Colon (tissue), 2 donors: ENCODE data around the gene DTWD1.
"Not testable (repeated sequence)": the region's sequence is repeated elsewhere in the genome, so short reads cannot be mapped to it uniquely, and the experiment has no call there.

ENCODE experiments used
- FAIRE-seq: peaks from 2 replicates; lab custom pipeline; 2012; peaks lifted over from hg19 to GRCh38; lab: Jason Lieb, UNC
- donor health status: control.
- donor health status: control.

DTWD1 gene

GRCh38 chr15:49645941-49646340 lies 25.1 kb downstream of the DTWD1 start:
- FAIRE-seq = no peak

DNA sequence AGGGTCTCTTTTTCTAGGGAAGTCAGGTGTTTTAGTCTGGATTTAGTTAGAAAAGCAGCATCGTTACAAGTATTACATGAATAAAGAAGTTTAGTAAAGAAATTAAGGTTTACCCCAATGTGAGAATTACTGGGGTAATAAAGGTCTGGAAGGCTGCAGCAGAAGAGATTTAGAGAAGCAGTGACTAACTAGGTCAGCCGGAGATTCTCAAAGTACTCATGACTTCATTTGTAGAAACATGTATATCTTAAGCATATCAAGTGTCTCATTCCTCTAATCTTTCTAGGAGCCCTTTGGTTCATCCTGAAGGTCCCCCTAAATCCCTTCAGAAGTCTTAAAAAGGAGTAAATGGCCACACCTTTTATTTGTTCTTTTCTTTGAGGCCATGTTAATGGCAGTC lies 26.0 kb downstream of the DTWD1 start:
- no peak for FAIRE-seq

- FAIRE-seq = no peak
Observed at GRCh38 chr15:49649987-49650386, 29.1 kb downstream of the DTWD1 start.

DNA sequence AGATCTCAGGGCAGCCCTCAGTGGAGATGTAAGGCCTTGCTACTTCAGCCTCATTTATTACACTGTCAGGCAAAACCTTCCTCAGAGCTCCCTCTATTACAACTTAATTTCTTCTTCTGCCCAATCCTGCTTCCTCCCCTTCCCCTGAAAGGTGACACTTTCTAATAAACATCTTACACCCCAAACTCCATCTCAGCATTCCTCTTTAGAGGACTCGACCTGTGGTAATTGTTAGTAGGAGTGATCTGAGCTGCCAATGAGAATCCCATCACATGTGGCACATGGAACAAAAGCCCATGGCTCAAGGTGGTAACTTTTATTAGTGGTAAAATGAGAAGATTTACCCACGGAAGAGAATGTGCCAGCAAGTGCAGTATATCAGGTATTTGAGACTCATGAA lies 29.8 kb downstream of the DTWD1 start:
- no peak for FAIRE-seq

DNA sequence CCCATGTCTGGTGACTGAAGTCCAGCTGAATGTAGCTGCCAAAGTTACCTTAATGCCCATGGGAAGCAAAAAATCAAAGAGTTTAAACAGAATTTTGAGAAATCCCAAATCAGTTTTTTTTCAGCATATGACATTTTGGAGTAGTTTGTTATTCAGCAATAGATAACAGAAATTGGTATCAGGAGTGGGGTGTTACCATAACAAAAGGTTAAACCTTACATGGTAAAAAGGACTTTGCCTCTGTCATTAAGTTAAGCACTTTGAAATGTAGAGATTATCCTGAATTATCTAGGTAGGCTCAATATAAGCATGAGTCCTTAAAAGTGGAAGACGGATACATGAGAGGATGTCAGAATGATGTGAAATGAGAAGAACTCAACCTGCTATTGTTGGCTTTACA lies 32.1 kb downstream of the DTWD1 start:
- no peak for FAIRE-seq

- FAIRE-seq = no peak
Observed at GRCh38 chr15:49656734-49657133, 35.9 kb downstream of the DTWD1 start.

GRCh38 chr15:49664716-49665115 lies 43.9 kb downstream of the DTWD1 start:
- no peak for FAIRE-seq

GRCh38 chr15:49666486-49666885 lies 45.6 kb downstream of the DTWD1 start:
- FAIRE-seq = not testable (repeated sequence)

DNA sequence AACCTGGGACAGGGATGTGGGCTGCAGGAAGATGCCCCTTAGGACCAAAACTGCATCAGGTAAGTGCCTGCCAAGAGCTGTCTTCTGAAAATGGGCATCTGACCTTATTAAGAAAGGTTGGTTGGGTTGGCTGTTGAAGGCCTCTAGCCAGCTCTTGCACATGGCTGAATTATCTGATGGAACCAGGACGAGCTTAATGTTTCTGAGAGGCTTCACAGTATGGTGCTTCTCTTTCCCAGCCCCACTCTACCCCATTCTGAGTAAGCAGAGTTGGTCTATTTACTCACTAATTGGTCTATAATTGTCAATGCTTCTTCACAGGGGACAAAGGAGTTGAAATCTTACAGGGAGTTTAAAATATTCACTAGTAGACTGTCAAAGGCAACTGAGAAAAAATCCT lies 48.4 kb downstream of the DTWD1 start:
- no peak for FAIRE-seq

GRCh38 chr15:49673861-49674260 lies 53.0 kb downstream of the DTWD1 start:
- FAIRE-seq = no peak

DNA sequence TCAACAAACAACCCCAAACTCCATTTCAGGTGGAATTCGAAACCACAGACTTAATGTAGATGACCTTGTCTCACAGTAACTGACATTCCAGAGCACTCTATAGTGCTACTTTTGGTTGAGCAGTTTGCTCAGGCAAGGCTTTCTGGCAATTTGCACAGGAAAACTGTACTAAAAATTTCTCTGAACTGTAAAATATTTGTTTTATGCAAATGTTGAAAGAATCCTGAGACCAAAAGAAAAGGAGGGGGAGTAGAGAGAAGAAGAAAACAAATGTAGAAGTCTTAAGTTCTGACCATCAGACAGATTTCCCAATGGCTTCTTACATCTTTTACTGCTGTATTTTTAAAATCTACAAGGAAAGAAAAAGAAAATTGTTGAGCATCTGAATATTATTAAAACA lies 53.5 kb downstream of the DTWD1 start:
- FAIRE-seq = no peak

GRCh38 chr15:49675041-49675440 lies 54.2 kb downstream of the DTWD1 start:
- FAIRE-seq = no peak

GRCh38 chr15:49678655-49679054 lies 57.8 kb downstream of the DTWD1 start:
- no peak for FAIRE-seq

GRCh38 chr15:49686599-49686998 lies 65.8 kb downstream of the DTWD1 start:
- no peak for FAIRE-seq

- no peak for FAIRE-seq
Observed at GRCh38 chr15:49688135-49688790, 67.4 kb downstream of the DTWD1 start.

- FAIRE-seq = no peak
Observed at GRCh38 chr15:49692514-49693090, 71.8 kb downstream of the DTWD1 start.

DNA sequence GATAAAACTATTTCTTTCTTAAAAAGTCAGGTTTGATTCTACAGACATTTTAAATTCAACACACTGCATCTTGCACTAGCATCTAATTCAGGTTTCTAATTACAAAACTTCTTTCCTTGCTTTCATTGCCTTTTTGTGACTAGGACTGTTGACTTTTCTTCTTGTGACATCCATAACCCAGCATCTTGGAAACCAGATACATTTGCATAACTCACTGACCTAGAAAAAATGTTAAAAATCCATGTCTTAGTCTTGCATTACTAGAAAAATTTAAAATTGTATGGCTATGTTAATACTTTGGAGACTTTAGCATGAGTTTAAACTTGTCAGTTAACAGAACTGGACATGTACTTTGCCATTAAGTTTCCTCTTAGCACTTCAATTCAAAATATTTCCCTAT lies 72.7 kb downstream of the DTWD1 start:
- FAIRE-seq = no peak

- FAIRE-seq = no peak
Observed at GRCh38 chr15:49696433-49696832, 75.6 kb downstream of the DTWD1 start.

DNA sequence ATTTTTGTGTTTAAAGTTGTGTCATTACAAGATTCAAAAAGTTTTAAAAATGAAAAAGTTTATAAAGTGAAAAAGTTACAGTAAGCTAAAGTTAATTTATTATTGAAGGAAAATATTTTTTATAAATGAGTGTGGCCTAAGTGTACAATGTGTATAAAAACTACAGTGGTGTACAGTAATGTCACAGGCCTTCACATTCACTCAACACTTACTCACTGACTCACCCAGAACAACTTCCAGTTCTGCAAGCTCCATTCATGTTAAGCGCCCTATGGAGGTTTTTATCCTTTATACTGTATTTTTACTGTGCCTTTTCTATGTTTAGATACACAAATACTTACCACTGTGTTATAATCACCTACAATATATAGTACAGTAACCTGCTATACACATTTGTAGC lies 76.3 kb downstream of the DTWD1 start:
- FAIRE-seq = no peak

DNA sequence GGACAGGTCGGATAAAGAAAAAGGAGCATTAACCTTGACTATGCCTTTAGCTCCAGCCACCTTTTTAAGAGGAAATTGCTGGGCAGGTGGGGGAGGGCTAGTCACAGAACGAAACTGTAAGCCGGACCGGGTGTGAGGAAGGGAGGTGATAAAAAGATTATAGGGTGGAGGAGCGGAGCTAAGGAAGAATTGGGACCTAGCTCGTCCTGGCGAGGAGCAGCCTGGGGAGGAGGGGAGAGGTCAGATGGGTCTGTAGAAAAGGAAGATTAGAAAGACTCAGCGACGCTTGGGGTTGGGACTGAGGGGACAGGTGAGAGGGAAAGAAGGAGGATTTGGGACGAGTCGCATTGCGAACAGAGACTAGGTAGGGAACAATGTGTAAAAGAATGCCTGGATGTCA lies 82.1 kb downstream of the DTWD1 start:
- not testable (repeated sequence) for FAIRE-seq
